IgD-negative memory B cell (primary cell): Measurements from ENCODE around the gene PLEKHO2. TPM values are rescaled to one million over a fixed set of nuclear protein-coding genes. Genes with fewer than 3 reads are reported as not detected.

Experiments used
- H3K27ac Mint-ChIP-seq, 3 donors: one replicate each; pipeline ENCODE4 v1.8.0; 2020 to 2022; ENCODE audit warnings: mild to moderate bottlenecking in 3 of 3, mixed read lengths in 3 of 3, moderate library complexity in 1 of 3
- H3K27me3 Mint-ChIP-seq: one replicate; pipeline ENCODE4 v1.8.0; 2021; ENCODE audit warnings: mixed read lengths
- H3K36me3 Mint-ChIP-seq: one replicate; pipeline ENCODE4 v1.8.0; 2020; ENCODE audit warnings: mild to moderate bottlenecking, mixed read lengths
- H3K4me1 Mint-ChIP-seq, 3 donors: one replicate each; pipeline ENCODE4 v1.8.0; 2020 to 2022; ENCODE audit warnings: mixed read lengths in 3 of 3, mild to moderate bottlenecking in 1 of 3
- H3K4me3 Mint-ChIP-seq, 4 donors: one replicate each; pipeline ENCODE4 v1.8.0; 2020 to 2022; ENCODE audit warnings: mild to moderate bottlenecking in 4 of 4, mixed read lengths in 4 of 4, moderate library complexity in 3 of 4
- H3K9me3 Mint-ChIP-seq, 3 donors: one replicate each; pipeline ENCODE4 v1.8.0; 2020 to 2021; ENCODE audit warnings: mixed read lengths in 3 of 3, mild to moderate bottlenecking in 1 of 3
- polyA plus RNA-seq: library from polyadenylated mRNA; unstranded; fragments of 300-500 nt; fragmentation: Illumina TruSeq; gene quantifications from one replicate; pipeline ENCODE4 v1.2.3, GENCODE V29; 2021

Gene PLEKHO2
- polyA plus RNA-seq, 1 donor from 2014 or later: 45.1 TPM

- Mint-ChIP-seq H3K27ac (peak overlapping the region; percentile 60 to 89 (median 88)), H3K27me3 (no peaks in the 10 kb centered on the region), H3K36me3 (no peaks in the 10 kb centered on the region), H3K9me3 (no peaks in the 10 kb centered on the region), H3K4me3 (peak overlapping the region in 2 of 4 donors; percentile 82 to 88), H3K4me1 (peaks cover 16 to 40% (median 29%) of the 10 kb centered on the region in 3 donors)
These were observed 15.7 kb downstream of the PLEKHO2 start for GRCh38 chr15:64857421-64857820.

DNA sequence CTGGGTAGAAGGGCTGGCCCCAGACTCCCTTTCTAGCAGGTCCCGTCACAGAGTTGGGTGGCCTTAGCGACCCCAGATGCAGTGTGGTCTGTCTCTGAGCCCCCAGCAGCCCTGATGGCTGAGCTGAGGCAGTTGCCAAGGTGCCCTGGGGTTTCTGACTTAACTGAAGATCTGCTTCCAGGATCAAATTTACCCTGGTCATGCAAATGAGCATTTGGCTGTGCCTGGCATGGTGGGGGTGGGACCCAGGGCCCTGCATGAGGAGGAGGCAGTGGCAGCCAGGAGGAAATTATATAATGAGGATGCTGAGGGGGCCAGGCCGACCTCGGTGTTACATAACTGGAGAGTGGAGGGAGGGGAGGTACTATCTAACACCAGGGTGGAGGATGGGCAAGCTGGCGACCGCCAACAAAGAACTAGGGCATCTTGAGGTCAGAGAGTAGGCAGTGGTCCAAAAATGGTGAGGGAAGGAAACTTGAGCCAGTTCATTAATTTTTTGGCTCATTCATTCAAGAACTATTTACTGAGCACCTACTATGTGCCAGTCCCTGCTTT lies 16.4 kb downstream of the PLEKHO2 start:
- H3K4me1 Mint-ChIP-seq: peaks cover 16 to 40% (median 29%) of the 10 kb centered on the region in 3 donors

GRCh38 chr15:64859226-64859625 lies 17.5 kb downstream of the PLEKHO2 start:
- Mint-ChIP-seq H3K27ac (no peak overlapping the region), H3K36me3 (no peaks in the 10 kb centered on the region), H3K4me1 (peaks cover 16 to 43% (median 34%) of the 10 kb centered on the region in 3 donors)

More for the DNA sequence above, 16.4 kb downstream of the PLEKHO2 start:
- Mint-ChIP-seq H3K9me3 (no peaks in the 10 kb centered on the region), H3K36me3 (no peaks in the 10 kb centered on the region), H3K27me3 (no peaks in the 10 kb centered on the region), H3K27ac (peak overlapping the region in 2 of 3 donors; percentile 42 to 88), H3K4me3 (peak overlapping the region in 1 of 4 donors; percentile 35)

GRCh38 chr15:64861331-64861730 lies 19.6 kb downstream of the PLEKHO2 start:
- Mint-ChIP-seq H3K27ac (peak overlapping the region in 1 of 3 donors; percentile 58), H3K4me1 (peaks cover 12 to 32% (median 25%) of the 10 kb centered on the region in 3 donors), H3K27me3 (no peaks in the 10 kb centered on the region), H3K9me3 (no peaks in the 10 kb centered on the region), H3K36me3 (no peaks in the 10 kb centered on the region), H3K4me3 (no peak overlapping the region)

More at GRCh38 chr15:64859226-64859625, 17.5 kb downstream of the PLEKHO2 start:
- Mint-ChIP-seq H3K27me3 (no peaks in the 10 kb centered on the region), H3K4me3 (no peak overlapping the region), H3K9me3 (no peaks in the 10 kb centered on the region)

- peak overlapping the region in 1 of 3 donors; percentile 58 for H3K27ac Mint-ChIP-seq
- H3K9me3 Mint-ChIP-seq: no peaks in the 10 kb centered on the region
- no peaks in the 10 kb centered on the region for H3K36me3 Mint-ChIP-seq
- peaks cover 12 to 28% (median 22%) of the 10 kb centered on the region in 3 donors for H3K4me1 Mint-ChIP-seq
- H3K27me3 Mint-ChIP-seq: no peaks in the 10 kb centered on the region
- H3K4me3 Mint-ChIP-seq: no peak overlapping the region
These were observed 20.2 kb downstream of the PLEKHO2 start for GRCh38 chr15:64861960-64862359.

GRCh38 chr15:64862408-64862807 lies 20.7 kb downstream of the PLEKHO2 start:
- Mint-ChIP-seq H3K9me3 (no peaks in the 10 kb centered on the region), H3K27me3 (no peaks in the 10 kb centered on the region), H3K4me1 (peaks cover 9 to 23% (median 18%) of the 10 kb centered on the region in 3 donors), H3K27ac (peak overlapping the region in 1 of 3 donors; percentile 58), H3K4me3 (no peak overlapping the region), H3K36me3 (no peaks in the 10 kb centered on the region)

GRCh38 chr15:64864068-64864467 lies 22.4 kb downstream of the PLEKHO2 start:
- H3K4me1 Mint-ChIP-seq: peaks cover 0 to 12% (median 9%) of the 10 kb centered on the region in 3 donors
- peak overlapping the region in 2 of 3 donors; percentile 53 to 76 for H3K27ac Mint-ChIP-seq
- H3K4me3 Mint-ChIP-seq: no peak overlapping the region
- no peaks in the 10 kb centered on the region for H3K27me3 Mint-ChIP-seq
- no peaks in the 10 kb centered on the region for H3K9me3 Mint-ChIP-seq
- H3K36me3 Mint-ChIP-seq: no peaks in the 10 kb centered on the region

- Mint-ChIP-seq H3K36me3 (no peaks in the 10 kb centered on the region), H3K27me3 (no peaks in the 10 kb centered on the region), H3K27ac (peak overlapping the region; percentile 58 to 76 (median 59)), H3K4me3 (peak overlapping the region in 1 of 4 donors; percentile 61), H3K4me1 (peaks cover 5 to 18% (median 9%) of the 10 kb centered on the region in 3 donors), H3K9me3 (no peaks in the 10 kb centered on the region)
These were observed 23.6 kb downstream of the PLEKHO2 start for GRCh38 chr15:64865126-64865997.

DNA sequence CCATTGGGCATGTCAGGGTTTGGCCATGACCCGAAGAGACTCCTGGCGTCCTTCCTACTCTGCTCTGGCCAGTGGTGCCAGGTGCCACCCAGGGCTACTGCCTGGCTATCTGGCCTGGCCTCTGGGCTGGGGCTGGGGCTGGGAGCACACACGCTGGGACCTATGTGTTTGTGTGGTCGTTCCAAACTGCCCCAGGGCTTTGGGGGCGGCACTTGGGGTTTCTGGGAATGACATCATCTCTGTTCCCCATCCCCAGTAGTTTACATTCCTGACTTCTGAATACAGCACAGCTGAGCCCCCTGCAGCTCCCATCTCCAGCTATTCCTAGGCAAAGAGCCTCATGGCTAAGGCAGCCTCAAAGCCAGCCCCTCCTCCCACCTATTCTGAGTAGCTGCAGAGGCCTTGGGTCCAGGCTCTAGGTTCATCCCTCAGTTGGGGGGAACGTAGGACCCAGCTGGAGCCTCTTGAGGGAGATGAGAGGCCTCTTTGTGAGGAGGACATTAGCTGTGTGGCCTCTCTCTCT lies 24.3 kb downstream of the PLEKHO2 start:
- peaks cover 5 to 18% (median 9%) of the 10 kb centered on the region in 3 donors for H3K4me1 Mint-ChIP-seq
- H3K9me3 Mint-ChIP-seq: no peaks in the 10 kb centered on the region
- no peak overlapping the region for H3K27ac Mint-ChIP-seq
- no peak overlapping the region for H3K4me3 Mint-ChIP-seq
- no peaks in the 10 kb centered on the region for H3K36me3 Mint-ChIP-seq
- no peaks in the 10 kb centered on the region for H3K27me3 Mint-ChIP-seq

DNA sequence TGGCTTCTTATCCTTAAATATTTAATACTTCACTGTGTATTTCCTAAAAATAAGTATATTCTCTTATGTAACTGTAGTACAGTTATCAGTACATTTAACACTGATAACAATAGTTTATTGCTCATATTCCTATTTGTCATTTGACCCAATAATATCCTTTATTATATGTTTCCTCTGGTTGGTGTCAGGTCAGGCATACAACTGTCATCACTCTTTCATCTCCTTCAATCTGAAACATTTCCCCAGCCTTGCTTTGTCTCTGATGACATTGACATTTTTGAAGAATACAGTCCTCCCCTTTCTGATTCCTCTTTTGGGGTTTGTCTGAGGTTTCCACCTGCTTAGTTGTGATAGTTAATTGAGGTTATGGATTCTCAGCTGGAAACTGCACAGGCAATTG lies 27.8 kb downstream of the PLEKHO2 start:
- no peaks in the 10 kb centered on the region for H3K27me3 Mint-ChIP-seq
- no peak overlapping the region for H3K4me3 Mint-ChIP-seq
- no peaks in the 10 kb centered on the region for H3K36me3 Mint-ChIP-seq
- H3K4me1 Mint-ChIP-seq: peaks cover 5 to 14% (median 6%) of the 10 kb centered on the region in 3 donors
- peak overlapping the region in 1 of 3 donors; percentile 56 for H3K27ac Mint-ChIP-seq
- no peaks in the 10 kb centered on the region for H3K9me3 Mint-ChIP-seq

GRCh38 chr15:64870353-64870752 lies 28.6 kb downstream of the PLEKHO2 start:
- Mint-ChIP-seq H3K9me3 (no peaks in the 10 kb centered on the region), H3K27me3 (no peaks in the 10 kb centered on the region), H3K4me1 (peaks cover 5 to 18% (median 10%) of the 10 kb centered on the region in 3 donors), H3K4me3 (no peak overlapping the region), H3K27ac (peak overlapping the region in 2 of 3 donors; percentile 47 to 56), H3K36me3 (no peaks in the 10 kb centered on the region)

- Mint-ChIP-seq H3K9me3 (no peaks in the 10 kb centered on the region), H3K4me1 (peaks cover 0 to 12% (median 10%) of the 10 kb centered on the region in 3 donors), H3K36me3 (peaks cover under 1% of the 10 kb centered on the region), H3K27ac (no peak overlapping the region), H3K27me3 (no peaks in the 10 kb centered on the region), H3K4me3 (no peak overlapping the region)
These were observed 34.0 kb downstream of the PLEKHO2 start for GRCh38 chr15:64875641-64876223.

DNA sequence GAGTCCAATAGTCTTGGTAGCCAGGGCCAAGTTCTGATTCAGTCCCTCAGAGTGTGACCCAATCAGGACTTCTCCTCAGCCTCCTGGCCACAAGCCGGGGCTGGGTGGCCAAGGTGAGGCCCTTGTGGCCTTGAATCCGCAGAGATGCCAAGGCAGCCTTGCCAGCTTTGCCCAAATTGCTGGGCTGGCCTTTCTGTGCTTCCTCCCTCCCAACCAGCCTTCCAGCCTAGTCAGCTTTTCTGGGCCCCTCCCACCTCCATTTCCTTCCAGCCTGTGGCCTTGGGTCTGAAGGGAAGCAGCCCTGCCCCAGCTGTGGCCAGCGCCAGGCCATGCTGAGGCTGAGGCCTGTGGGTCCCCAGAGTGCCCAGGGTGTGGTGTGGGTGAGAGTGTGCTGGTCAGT lies 35.7 kb downstream of the PLEKHO2 start:
- H3K4me3 Mint-ChIP-seq: no peak overlapping the region
- H3K9me3 Mint-ChIP-seq: no peaks in the 10 kb centered on the region
- H3K27ac Mint-ChIP-seq: no peak overlapping the region
- peaks cover 6 to 18% (median 15%) of the 10 kb centered on the region in 3 donors for H3K4me1 Mint-ChIP-seq
- H3K27me3 Mint-ChIP-seq: no peaks in the 10 kb centered on the region
- H3K36me3 Mint-ChIP-seq: peaks cover 2% of the 10 kb centered on the region

DNA sequence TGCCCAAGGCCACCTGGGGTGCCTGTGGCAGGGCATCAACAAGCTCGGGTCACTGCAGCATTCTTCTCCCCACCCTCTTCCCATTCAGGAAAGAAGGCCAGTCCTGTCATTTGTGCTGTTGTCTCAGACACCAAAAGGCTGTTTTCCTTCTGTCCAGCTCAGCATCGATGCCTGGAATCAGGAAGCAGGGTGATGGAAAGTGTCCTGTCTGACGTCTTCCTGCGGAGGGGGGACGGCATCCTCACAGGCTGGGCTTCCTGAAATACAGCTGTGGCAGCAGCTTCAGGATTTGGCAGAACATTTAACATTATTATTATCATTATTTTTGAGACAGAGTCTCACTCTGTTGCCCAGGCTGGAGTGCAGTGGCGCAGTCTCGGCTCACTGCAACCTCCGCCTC lies 37.0 kb downstream of the PLEKHO2 start:
- H3K9me3 Mint-ChIP-seq: no peaks in the 10 kb centered on the region
- no peaks in the 10 kb centered on the region for H3K27me3 Mint-ChIP-seq
- H3K4me1 Mint-ChIP-seq: peaks cover 16 to 30% (median 24%) of the 10 kb centered on the region in 3 donors
- H3K4me3 Mint-ChIP-seq: no peak overlapping the region
- peaks cover 2% of the 10 kb centered on the region for H3K36me3 Mint-ChIP-seq
- H3K27ac Mint-ChIP-seq: peak overlapping the region in 1 of 3 donors; percentile 74
